Mesodermal cell (in vitro differentiated cells): Measurements from ENCODE around the gene UAP1.

Experiments
- H3K27ac ChIP-seq: 2 replicates; pipeline ENCODE4 v1.7.0; 2013; ENCODE audit warnings: mild to moderate bottlenecking, low read depth, low read length, moderate library complexity; ENCODE audit not compliant: severe bottlenecking
- H3K36me3 ChIP-seq: 2 replicates; pipeline ENCODE4 v1.7.1; 2013; ENCODE audit warnings: mild to moderate bottlenecking, low read length, moderate library complexity; ENCODE audit not compliant: control insufficient read depth, insufficient read depth
- H3K4me1 ChIP-seq: one replicate; pipeline ENCODE4 v1.7.1; 2013; ENCODE audit warnings: mild to moderate bottlenecking, low read length; ENCODE audit not compliant: insufficient read depth, control insufficient read depth, poor library complexity, severe bottlenecking
- H3K4me3 ChIP-seq: 2 replicates; pipeline ENCODE4 v1.7.0; 2013; ENCODE audit warnings: low read length, control low read depth, mild to moderate bottlenecking; ENCODE audit not compliant: insufficient read depth, poor library complexity, severe bottlenecking; ENCODE audit errors: extremely low read depth
- H3K9me3 ChIP-seq: 2 replicates; pipeline ENCODE4 v1.7.1; 2013; ENCODE audit warnings: mild to moderate bottlenecking, low read length, moderate library complexity; ENCODE audit not compliant: control insufficient read depth
- WGBS, 2 experiments: methylation state at CpG; one replicate each; pipeline ENCODE4 v1.1.5; 2013; ENCODE audit warnings: missing lambda C conversion rate in 2 of 2; ENCODE audit not compliant: insufficient coverage in 2 of 2; 5-methylcytosine and 5-hydroxymethylcytosine counted together

UAP1 gene

GRCh38 chr1:162548170-162548569 is 13.4 kb upstream of the UAP1 start:
- WGBS, 2 experiments = 87 to 100% methylated on average over 2 to 3 of the region's 4 CpGs
- H3K4me1 ChIP-seq = no peaks in the 10 kb centered on the region
- no peak overlapping the region for H3K27ac ChIP-seq
- peaks cover 4% of the 10 kb centered on the region for H3K9me3 ChIP-seq
- no peaks in the 10 kb centered on the region for H3K36me3 ChIP-seq
- H3K4me3 ChIP-seq = no peak overlapping the region

- no peaks in the 10 kb centered on the region for H3K4me1 ChIP-seq
- 100% methylated on average over 1 of the region's 2 CpGs for WGBS, 2 experiments
These were observed 12.5 kb upstream of the UAP1 start for GRCh38 chr1:162549001-162549400.

GRCh38 chr1:162550925-162551324 is 10.6 kb upstream of the UAP1 start:
- Histone ChIP-seq H3K4me1 (no peaks in the 10 kb centered on the region), H3K4me3 (no peak overlapping the region), H3K9me3 (no peaks in the 10 kb centered on the region), H3K36me3 (no peaks in the 10 kb centered on the region), H3K27ac (no peak overlapping the region)
- WGBS, 2 experiments = 100% methylated on average over 1 of the region's 1 CpG; no CpG with 5 or more reads in 1 of the 2 experiments

More at GRCh38 chr1:162549001-162549400, 12.5 kb upstream of the UAP1 start:
- Histone ChIP-seq H3K4me3 (no peak overlapping the region), H3K36me3 (no peaks in the 10 kb centered on the region), H3K27ac (no peak overlapping the region), H3K9me3 (peaks cover 2% of the 10 kb centered on the region)

GRCh38 chr1:162551969-162552683 is 9.4 kb upstream of the UAP1 start:
- no peak overlapping the region for H3K27ac ChIP-seq
- no peak overlapping the region for H3K4me3 ChIP-seq
- no peaks in the 10 kb centered on the region for H3K9me3 ChIP-seq
- no peaks in the 10 kb centered on the region for H3K4me1 ChIP-seq
- WGBS, 2 experiments = 83 to 100% methylated on average over 3 to 4 of the region's 7 CpGs
- H3K36me3 ChIP-seq = no peaks in the 10 kb centered on the region

- no peaks in the 10 kb centered on the region for H3K4me1 ChIP-seq
- no peak overlapping the region for H3K27ac ChIP-seq
- 92 to 93% methylated on average over 5 to 7 of the region's 8 CpGs for WGBS, 2 experiments
- H3K36me3 ChIP-seq = no peaks in the 10 kb centered on the region
- no peaks in the 10 kb centered on the region for H3K9me3 ChIP-seq
- no peak overlapping the region for H3K4me3 ChIP-seq
These were observed 8.8 kb upstream of the UAP1 start for GRCh38 chr1:162552684-162553252.

GRCh38 chr1:162554258-162554657 is 7.3 kb upstream of the UAP1 start:
- Histone ChIP-seq H3K9me3 (no peaks in the 10 kb centered on the region), H3K36me3 (no peaks in the 10 kb centered on the region), H3K27ac (no peak overlapping the region), H3K4me3 (no peak overlapping the region), H3K4me1 (no peaks in the 10 kb centered on the region)
- WGBS, 2 experiments = 88 to 100% methylated on average over 1 of the region's 1 CpG

- WGBS, 2 experiments = 87 to 93% methylated on average over 3 of the region's 3 CpGs
- no peaks in the 10 kb centered on the region for H3K4me1 ChIP-seq
These were observed 4.0 kb upstream of the UAP1 start for GRCh38 chr1:162557536-162557935.

GRCh38 chr1:162560303-162561036 is 1.1 kb upstream of the UAP1 start:
- no peaks in the 10 kb centered on the region for H3K9me3 ChIP-seq
- H3K4me3 ChIP-seq = peak overlapping the region; percentile 79
- H3K27ac ChIP-seq = peak overlapping the region; percentile 82
- 41 to 47% methylated on average over 5 of the region's 9 CpGs for WGBS, 2 experiments
- no peaks in the 10 kb centered on the region for H3K36me3 ChIP-seq
- H3K4me1 ChIP-seq = no peaks in the 10 kb centered on the region

More at GRCh38 chr1:162557536-162557935, 4.0 kb upstream of the UAP1 start:
- Histone ChIP-seq H3K4me3 (no peak overlapping the region), H3K9me3 (no peaks in the 10 kb centered on the region), H3K27ac (no peak overlapping the region), H3K36me3 (no peaks in the 10 kb centered on the region)

- Histone ChIP-seq H3K4me3 (peak overlapping the region; percentile 79), H3K27ac (peak overlapping the region; percentile 82), H3K9me3 (no peaks in the 10 kb centered on the region), H3K36me3 (peaks cover 3% of the 10 kb centered on the region), H3K4me1 (no peaks in the 10 kb centered on the region)
- WGBS, 2 experiments = 1 to 2% methylated on average over 38 to 48 of the region's 53 CpGs
These were observed 396 bp upstream of the UAP1 start for GRCh38 chr1:162561037-162561615.

- Histone ChIP-seq H3K4me3 (peak overlapping the region; percentile 79), H3K9me3 (no peaks in the 10 kb centered on the region), H3K36me3 (peaks cover 14% of the 10 kb centered on the region), H3K4me1 (no peaks in the 10 kb centered on the region), H3K27ac (no peak overlapping the region)
- WGBS, 2 experiments = 81 to 88% methylated on average over 4 to 5 of the region's 5 CpGs
These were observed 927 bp downstream of the UAP1 start for GRCh38 chr1:162562470-162562828.
